K562 (cell line): ENCODE measurements around the gene CHTF8. TPM values are rescaled to one million over a fixed set of nuclear protein-coding genes. Genes with fewer than 3 reads are reported as not detected.

Experiments
- BDP1 ChIP-seq: IDR thresholded peaks from 3 replicates; pipeline ENCODE4 v1.6.1; 2011; ENCODE audit not compliant: insufficient read length, insufficient read depth
- CTBP1 ChIP-seq: fragments of 450-650 bp; IDR thresholded peaks from 2 replicates; pipeline ENCODE4 v1.6.1; 2016; ENCODE audit warnings: borderline replicate concordance
- ELK3 ChIP-seq: fragments of 450-650 bp; formaldehyde crosslinking; IDR thresholded peaks from 2 replicates; pipeline ENCODE4 v1.4.0; 2020; ENCODE audit warnings: mild to moderate bottlenecking
- GATAD2A ChIP-seq: fragments of 450-650 bp; IDR thresholded peaks from 2 replicates; pipeline ENCODE4 v1.6.1; 2017
- MNT ChIP-seq, 2 experiments: fragments of 450-650 bp; conservative IDR thresholded peaks; 2 replicates each; pipeline ENCODE4 v1.6.1; 2017; ENCODE audit warnings: mild to moderate bottlenecking in 2 of 2, moderate library complexity in 2 of 2
- MXD1 ChIP-seq: fragments of 250-450 bp; sonication (Bioruptor Pico); IDR thresholded peaks from 2 replicates; pipeline ENCODE4 v1.8.0; 2021; ENCODE audit warnings: borderline replicate concordance, mild to moderate bottlenecking, moderate library complexity; ENCODE audit not compliant: poor library complexity, severe bottlenecking
- PKNOX1 ChIP-seq: fragments of 450-650 bp; IDR thresholded peaks from 2 replicates; pipeline ENCODE4 v1.6.1; 2016
- REST ChIP-seq, 2 experiments: fragments of 450-650 bp; formaldehyde crosslinking in 1 of 2; IDR thresholded peaks; 2 replicates each; pipeline versions ENCODE4 v1.4.0 to v1.6.1; 2014 to 2020; ENCODE audit warnings: mild to moderate bottlenecking in 2 of 2, borderline replicate concordance in 1 of 2, low read depth in 1 of 2
- ZBTB17 ChIP-seq: fragments of 450-650 bp; formaldehyde crosslinking; IDR thresholded peaks from 2 replicates; pipeline ENCODE4 v1.4.0; 2020; ENCODE audit warnings: mild to moderate bottlenecking
- ZFX ChIP-seq: sonication (generic); formaldehyde crosslinking; IDR thresholded peaks from 2 replicates; pipeline ENCODE4 v1.8.0; 2022; ENCODE audit warnings: mild to moderate bottlenecking, missing genetic modification reagents, moderate library complexity
- ZNF146 ChIP-seq: IDR thresholded peaks from one replicate; pipeline ENCODE4 v1.6.1; 2018; ENCODE audit warnings: missing compliant biosample characterization; ENCODE audit not compliant: unreplicated experiment
- ZNF384 ChIP-seq: IDR thresholded peaks from 2 replicates; pipeline ENCODE4 v1.6.1; 2012; ENCODE audit warnings: low read depth, low read length, improper control_type of control experiment
- polyA plus RNA-seq, 8 experiments: library from polyadenylated mRNA; depleted of rRNA in 4 of 8; stranded (reverse) in 5 of 8; unstranded in 3 of 8; fragments of >200 nt; fragmentation: Nextera tagmentation in 2 of 8; fragmentation: Illumina TruSeq in 1 of 8; extraction: Ambion mirVana in 2 of 8; extraction: Trizol in 1 of 8; gene quantifications; 2 replicates each; pipeline versions ENCODE4 v1.2.1 to v1.2.3, GENCODE V29; 2011 to 2014; ENCODE audit warnings: inconsistent platforms in 1 of 8, missing spikeins in 1 of 8
- total RNA-seq, 7 experiments: library from RNA; depleted of rRNA in 6 of 7; stranded (reverse); fragments of >200 nt in 6 of 7; fragmentation: Illumina TruSeq in 2 of 7; extraction: Trizol in 2 of 7; gene quantifications; 2 replicates each; pipeline versions ENCODE4 v1.2.1 to v1.2.3, GENCODE V29; 2011 to 2021; ENCODE audit warnings: low replicate concordance in 1 of 7

Gene CHTF8
- total and polyA plus RNA-seq, 9 of the 15 experiments (the other 6 are each of a cell fraction or from before 2014, with no cell fraction given) = 20.2 to 199 (median 108) TPM

GRCh38 chr16:69115361-69115760, 17.0 kb downstream of the CHTF8 start (continued):
- TF ChIP-seq REST (IDR thresholded peaks at IDR 0.05; ENCODE audit: borderline replicate concordance) = no peak
- TF ChIP-seq REST (CRISPR knock-in tag; IDR thresholded peaks at IDR 0.05; ENCODE audit: low read depth) = no peak
- no peak for TF ChIP-seq PKNOX1
- TF ChIP-seq ZFX = no peak
- no peak for TF ChIP-seq ZNF146 (CRISPR knock-in tag)
- no peak for TF ChIP-seq GATAD2A
- TF ChIP-seq ELK3 (CRISPR knock-in tag) = no peak
- TF ChIP-seq MNT (conservative IDR thresholded peaks at IDR 0.05) = no peak
- no peak for TF ChIP-seq ZBTB17 (CRISPR knock-in tag)
- no peak for TF ChIP-seq MXD1 (CRISPR knock-in tag)
- TF ChIP-seq CTBP1 = no peak
- no peak for TF ChIP-seq BDP1
- TF ChIP-seq ZNF384 = no peak
